GM18861 (cell line): Measurements from ENCODE around the gene DOK7.

Experiments
- ATAC-seq: cut with Tn5 transposase; IDR thresholded peaks from one replicate; pipeline ENCODE4 v1.9.1; 2021; ENCODE audit not compliant: unreplicated experiment

Gene DOK7

DNA sequence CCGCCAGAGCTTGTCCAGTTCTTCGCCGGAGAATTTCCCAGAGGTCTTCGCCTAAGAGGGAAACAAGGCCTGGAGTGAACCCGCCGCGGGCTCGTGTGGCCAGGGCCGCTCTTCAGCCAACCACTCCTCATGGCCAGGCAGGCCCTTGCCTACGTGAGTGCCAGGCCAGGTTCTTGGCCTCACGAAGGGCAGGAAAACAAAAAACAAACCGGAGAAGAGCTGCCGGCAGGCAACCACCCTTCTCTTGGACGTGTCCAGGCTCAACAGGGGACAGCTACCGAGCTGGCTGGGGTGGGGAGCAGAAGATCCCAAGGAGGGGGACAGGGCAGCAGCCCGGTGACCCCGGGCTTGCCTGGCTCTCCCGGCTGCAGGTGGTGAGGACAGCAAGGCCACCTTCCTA lies 55.8 kb downstream of the DOK7 start:
- no peak for ATAC-seq

DNA sequence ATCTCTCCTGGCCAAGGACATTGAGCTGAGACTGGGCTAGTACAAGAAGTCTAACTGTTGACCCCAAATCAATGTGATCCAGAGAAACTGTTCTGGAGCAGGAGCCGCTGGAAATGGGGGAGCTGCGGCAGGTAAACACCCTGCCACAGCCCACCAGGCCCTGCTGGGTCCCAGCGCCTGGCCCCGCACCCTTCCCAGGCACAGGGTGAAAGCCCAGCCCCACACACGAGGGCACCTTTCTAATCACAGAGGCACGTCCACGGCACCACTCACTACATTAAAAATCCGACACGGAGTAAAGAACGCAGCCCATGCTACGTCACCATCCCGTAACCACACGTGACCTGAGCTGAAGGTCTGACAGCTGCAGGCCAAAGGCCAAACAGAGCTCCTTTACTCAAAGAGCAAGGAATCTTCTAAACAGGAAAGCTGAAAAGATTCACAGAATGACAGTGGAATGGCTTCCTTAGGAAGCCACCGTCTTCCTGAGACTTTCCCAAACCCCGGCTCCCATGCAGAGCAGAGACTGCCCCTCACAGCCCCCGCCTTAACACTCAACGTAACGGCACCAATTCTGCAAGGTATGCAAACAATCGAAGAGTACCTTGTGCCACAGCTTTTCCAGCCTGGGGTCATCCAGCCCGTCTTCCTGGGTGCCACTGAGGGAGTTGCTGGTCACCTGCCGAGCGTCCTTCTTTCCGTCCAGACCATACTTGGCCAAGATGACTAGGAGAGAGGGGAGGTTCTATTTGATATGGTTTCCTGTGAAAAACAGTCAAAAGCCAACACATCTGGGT lies 56.6 kb downstream of the DOK7 start:
- ATAC-seq, result no peak

DNA sequence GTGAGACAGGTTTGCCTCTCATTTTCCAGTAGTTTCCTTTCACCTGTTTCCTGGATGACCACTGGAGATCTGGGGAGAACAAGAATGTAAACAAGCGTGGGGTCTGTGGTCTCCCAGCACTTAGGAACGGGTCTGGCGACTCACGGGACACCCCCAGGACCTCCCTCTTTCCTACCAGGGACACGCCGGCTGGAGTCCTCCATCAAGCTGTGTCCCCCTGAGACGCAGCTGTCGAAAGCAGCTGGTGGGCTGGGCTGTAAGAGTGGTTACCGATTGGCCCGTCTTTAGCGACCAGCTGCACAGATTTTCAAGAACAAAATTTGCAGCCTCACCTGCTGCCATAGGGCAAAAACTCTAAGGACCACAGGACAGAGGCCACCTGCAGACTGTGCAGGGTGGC lies 57.2 kb downstream of the DOK7 start:
- ATAC-seq, result no peak

DNA sequence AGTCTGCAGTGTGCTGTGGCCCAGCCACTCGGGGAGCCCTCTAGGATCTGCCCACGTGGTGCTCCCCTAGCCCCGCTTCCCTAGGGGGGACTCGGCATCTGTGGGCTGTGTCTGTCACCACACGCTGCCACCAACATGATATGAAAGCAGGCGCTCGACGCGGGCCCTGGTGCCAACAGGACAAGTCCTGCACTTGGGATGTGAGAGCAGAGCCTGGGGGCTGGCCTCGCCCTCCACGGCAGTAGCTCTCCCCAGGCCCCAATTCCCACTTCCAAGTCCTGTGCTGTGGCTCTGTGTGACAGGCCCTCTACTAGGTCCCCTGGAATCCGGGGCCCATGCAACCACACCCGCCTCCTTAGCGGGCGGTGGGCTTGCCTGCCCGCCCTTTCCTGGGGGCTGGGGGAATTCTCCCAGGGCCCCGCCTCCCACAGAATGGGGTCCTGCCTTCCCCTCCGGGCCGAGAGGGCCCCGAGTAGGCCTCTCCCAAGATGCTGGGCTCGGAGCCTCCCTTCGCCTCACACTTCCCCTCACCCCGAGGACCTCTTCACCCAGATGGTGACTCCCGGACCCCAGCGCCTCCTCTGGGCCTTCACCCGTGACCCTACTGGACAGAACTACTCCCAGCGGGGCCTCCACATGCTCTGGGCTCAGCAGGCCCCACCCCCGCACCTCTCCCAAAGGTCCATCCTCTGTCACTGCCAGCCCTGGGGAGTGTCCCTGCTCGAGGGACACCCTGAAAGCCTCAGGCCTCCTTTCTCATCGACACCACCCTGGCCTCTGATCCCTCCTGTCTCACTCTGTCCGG lies 57.9 kb downstream of the DOK7 start:
- no peak for ATAC-seq

DNA sequence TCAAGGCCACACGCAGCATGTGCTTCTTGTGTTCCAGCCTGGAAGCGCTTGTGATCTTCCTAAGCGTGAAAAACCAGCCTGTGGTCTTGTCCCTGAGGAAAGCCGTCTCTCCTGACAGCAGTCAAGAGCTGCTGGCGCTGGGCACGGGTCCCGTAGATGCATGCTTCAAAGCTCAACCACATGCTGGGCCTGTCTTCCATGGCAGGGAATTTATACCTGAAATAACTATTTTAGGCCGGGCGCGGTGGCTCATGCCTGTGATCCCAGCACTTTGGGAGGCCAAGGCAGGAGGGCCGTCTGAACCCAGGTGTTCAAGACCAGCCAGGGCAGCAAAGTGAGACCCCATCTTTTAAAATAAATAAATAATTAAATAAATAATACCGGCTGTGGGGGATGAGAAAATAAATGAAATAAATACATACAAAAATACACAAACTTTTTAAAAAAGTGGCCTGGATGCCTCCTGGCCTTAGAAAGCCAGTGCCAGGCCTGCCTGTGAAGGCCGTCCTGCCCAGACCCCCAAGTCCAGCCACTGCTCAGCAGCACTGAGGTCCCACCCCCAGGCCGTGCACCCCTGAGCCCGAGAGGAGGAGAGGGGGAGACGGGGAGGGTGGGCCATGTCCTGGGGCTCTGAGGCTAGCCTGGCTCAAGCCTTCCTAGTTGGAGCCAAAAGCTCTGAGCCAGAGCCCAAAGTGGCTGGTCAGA lies 58.7 kb downstream of the DOK7 start:
- ATAC-seq, result no peak

DNA sequence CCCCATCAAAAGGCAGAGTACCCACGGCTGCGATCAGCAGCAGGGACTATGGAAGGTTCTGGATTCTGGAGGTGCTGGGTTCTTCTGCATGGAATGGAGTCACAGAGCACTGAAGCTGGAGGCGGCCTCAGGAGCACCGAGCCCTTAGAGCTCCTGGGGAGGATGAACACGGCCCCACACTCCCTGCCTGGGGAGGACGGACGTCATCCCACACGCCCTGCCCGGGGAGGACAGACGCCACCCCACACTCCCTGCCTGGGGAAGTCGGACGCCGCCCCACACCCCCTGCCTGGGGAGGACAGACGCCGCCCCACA lies 59.2 kb downstream of the DOK7 start:
- no peak for ATAC-seq

DNA sequence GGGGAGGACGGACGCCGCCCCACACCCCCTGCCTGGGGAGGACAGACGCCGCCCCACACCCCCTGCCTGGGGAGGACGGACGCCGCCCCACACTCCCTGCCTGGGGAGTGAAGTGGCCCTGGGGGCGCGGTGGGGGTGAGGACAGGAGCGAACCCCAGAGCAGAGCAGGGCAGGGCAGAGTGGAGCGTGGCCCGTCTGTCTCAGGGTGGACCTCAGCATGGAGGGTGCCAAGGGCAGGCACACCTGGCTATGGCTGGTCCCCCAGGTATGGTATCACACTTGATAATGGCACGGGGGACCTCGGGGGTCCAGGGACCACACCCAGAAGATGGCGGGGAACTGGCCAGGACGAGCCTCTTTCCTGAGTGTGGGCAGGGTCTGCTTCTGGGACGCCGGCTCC lies 59.5 kb downstream of the DOK7 start:
- ATAC-seq, result no peak

DNA sequence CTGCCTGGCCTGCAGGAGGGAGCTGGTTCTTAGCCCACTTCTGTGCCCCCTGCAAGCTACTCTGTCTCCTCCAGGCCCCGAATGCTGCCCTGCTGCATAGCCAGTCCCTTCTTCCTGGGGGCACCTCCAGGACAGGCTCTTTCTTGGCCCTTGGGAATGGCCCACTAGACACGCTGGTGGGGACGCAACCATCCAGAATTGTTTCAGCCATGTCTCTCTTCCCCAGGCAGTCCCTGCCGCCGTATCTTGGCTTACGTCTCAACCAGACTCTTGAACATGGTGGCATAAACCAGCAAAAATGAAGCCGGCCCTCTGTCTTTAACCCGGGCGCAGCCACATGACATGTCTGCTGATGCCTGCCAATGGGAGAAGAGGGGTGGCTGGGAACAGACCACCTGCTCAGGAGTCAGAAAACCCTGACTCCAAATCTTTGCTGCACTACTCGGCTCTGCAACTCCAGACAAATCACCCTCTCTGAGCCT lies 60.1 kb downstream of the DOK7 start:
- no peak for ATAC-seq

DNA sequence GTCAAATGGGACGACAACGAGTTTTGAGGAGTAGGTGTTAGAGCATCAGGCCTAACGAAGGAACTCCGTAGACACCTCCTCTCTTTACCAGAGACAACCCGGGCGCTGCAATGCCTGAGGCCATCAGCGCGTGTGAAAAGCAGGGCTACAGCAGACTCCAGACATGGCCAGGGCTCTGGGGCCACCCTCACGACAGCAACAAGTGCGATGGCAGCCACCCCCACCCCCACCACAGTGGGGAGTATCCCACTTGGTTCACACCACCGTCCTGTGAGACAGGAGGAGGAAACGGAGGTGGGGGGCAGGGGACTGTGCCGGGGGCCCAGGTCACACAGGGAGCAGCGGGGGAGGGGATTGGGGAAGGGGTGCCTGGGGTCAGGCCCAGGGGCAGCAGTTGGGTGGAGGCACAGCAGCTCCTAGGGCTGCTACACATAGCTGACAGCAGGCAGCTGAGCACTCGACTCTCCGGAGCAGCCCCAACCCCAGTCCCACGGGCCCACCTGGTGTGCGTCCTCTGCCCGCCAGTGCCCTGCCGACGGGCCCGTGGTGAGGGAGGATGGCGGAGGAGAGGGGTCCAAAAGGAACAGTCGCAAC lies 60.6 kb downstream of the DOK7 start:
- ATAC-seq, result no peak

DNA sequence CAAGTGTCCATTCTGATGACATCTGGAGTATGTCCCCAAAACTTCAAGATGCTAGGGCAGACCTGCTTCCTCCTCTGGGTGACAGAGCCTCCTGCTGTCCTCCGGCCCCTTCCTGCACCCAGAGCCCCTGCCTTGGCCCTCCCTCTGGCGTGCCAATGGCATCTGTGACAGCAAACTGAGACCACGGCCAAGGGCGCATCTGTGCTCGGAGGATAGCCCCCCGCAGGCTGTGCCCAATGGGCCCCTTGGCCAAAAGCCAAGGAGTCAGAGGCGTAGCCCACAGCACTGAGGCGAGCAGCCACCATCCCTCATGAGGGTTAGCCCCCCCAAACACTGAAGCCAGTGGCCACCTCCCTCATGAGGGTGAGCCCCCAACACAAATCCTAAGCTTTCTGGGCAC lies 61.2 kb downstream of the DOK7 start:
- ATAC-seq, result no peak

DNA sequence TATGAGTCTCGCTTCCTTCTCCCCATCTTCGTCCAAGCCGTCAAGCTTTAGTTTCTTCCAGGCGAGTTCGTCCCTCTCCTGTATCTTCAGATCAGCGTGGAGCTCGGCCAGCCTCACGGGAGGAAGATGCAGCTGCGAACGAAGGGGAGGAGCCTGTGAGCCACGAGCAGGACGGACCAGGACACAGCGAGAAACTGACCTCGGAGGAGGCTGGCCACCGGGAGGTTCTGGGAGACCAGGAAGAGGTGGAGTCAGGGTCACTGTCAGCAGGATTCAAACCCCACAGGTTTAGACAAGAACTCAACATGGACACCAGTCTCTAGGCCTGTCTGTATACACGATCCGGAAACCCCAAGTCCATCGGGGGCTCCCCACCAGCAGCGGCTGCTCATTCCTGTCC lies 61.8 kb downstream of the DOK7 start:
- ATAC-seq, result no peak

DNA sequence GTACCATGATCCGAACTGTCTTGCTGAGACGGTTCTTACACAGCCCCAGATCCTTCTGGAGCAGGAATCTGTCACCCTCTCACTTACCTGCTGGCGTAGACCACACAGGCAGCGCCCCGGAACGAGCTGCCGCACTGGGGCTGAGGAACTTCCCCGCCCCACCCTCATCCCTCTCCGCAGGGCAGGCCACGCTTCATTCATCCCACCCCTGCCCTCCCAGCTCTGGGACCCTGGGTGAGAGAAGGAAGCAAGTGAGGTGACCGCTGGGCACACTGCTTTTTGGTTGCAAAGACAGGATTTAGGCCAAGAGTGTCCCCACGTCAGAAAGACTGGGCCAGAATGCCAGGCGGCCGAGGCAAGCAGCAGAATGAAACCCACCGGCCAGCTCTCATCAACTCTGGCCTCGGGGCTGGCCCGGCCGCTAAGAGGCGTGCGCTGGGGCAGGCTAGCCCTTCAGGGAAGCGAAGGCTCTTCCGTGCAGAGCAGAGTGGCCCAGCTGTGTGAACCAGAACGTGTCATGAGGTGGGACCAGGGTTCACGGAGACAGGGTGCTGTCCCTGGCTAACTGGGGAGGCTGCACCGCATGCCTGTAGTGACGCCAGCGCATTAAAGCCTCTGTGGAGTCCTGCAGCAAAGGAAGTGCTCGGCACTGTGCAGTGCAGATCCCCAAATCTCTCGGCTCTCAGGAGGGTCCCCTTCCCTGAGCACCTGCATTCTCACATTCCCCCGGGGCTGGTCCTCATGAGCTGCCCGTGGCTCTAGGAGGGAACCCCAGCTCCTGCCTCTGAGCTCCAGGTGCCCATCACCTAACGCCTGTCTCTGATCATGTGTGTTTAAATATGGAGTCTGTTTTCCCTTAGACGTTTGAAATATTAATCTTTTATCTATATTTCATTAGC lies 62.7 kb downstream of the DOK7 start:
- no peak for ATAC-seq

DNA sequence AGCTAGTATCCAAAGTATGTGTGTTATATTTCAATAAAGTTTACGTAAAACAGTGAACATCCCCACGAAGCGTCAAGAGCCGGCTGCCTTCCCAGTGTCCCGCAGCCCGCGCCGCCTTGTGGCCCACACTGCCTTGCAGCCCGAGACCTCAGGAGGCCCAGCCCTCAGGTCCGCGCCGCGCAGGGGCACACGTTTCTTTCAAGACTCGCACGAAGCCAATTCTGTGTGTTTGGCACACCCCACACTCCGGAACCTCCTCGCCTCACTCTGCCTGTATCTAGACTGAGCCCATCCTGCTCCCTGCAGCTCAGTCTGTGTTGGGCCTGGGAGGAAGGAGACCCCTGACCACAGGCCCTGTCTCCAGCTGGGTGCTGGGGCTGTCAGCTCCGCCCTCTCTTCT lies 63.4 kb downstream of the DOK7 start:
- no peak for ATAC-seq

DNA sequence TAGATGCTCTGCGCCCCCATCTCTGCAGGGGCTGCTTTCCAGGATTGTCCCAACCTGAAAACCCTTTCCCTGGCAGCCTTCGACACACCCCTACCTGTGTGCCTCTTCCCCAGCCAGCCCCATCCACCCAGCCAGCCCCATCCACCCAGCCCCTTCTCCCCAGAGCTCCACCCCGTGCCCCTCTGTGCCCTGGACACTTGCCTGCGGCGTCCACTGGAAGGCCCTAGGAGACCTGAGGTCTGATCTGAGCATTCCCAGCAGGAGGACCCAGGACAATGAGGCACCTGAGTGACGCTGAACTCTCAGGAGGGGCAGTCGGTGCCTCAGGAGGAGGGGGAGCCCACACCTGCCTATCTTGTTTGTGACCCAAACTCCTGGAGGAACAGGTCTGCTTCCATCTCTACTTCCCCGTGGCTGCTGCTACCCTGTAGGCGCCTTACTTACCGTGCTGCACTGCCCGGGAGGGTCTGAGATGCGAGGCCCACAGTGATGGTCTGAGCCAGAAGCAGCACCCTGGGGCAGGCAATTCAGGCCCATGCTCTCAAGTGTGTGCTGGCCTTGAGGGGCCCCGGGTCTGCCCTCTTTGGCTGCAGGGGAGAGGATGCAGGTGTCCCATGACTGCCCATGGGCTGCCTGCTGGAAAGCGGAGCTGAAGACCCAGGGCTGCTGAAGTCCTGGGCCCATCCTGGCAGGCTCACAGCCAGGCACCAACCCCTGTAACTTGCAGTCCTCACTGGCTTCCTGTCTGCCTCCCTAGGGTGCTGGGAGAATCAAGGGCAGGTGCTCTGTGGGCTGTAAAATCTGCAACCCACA lies 64.2 kb downstream of the DOK7 start:
- no peak for ATAC-seq

DNA sequence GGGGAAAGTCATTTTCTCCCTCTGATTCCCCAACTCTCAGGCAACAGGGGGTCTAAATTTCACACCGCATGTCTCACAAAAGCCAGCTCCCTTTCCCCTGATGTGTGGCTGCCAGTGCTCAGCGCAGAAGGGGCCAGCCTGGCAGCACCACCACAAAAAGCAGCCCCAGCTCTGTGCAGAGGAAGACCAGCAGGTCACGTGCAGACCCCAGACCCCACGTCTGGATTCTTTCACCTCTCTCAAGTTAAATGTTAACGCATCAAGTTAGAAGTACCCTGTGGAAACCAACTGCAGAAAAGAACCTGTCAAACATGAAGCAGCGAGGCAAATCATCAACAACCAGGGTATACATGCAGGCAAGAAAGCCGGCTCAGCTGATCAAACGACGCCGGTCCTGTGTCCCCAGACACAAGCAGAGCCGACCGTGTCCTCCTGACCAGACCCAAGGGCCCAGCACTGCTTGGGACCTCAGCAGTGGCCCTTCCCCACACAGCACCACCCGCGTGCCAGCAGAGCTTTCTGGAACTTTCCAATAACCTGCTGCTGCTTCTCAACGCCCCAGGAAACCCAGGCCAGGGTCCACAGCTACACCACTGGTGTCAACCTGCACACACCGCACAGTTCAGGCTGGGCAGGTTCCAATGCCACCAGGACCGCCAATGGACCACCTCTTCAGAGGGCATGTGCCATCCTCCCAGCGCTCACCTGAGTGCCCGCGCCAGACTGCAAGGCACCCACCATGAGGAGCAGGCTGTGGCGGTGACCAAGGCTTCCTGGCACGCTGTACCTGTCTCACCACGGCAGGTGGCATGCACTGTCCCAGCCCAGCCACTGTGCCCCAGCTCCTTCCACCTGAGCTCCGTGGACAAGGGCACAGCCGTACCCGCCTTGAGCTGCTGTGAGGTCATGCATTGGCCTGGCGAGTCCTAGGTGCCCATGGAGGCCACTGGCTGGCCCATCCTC lies 65.1 kb downstream of the DOK7 start:
- no peak for ATAC-seq

DNA sequence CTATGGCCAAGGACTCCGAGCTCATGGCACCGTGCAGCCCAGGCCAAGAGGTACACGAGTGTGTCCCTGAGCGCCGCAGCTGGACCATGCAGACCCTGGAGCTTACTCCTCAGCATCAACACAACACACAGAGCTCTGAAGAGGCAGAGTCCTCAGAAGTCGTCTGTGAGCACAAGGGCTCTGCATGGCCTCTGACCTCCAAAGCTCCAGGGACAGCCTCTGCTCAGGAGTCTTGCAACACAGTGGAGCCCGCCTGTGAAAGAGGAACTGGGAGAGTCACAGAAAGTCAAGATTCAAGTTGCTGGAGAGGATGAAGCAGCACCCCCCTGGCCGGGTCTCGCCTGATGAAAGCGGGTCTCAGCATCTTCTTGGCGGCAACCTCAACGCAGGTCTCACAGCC lies 66.3 kb downstream of the DOK7 start:
- ATAC-seq, result no peak

DNA sequence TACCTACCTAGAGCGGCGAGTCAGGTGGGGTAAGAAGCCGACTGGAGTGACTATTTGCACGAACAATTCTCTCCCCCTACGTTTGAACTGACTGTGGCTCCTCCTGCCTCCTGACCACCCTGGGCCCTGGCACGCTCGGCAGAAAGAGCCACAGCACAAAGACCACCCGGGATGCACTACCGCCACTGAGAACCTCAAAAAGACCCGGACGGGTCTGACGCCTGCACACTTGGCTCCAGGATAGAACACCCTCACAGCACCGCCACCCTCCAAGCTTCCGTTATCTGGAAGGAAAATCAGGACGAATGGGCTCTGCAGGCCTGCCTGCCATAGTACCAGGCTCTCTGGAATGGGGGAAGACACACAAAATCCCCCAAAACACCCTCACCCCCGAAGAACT lies 66.9 kb downstream of the DOK7 start:
- ATAC-seq, result no peak

DNA sequence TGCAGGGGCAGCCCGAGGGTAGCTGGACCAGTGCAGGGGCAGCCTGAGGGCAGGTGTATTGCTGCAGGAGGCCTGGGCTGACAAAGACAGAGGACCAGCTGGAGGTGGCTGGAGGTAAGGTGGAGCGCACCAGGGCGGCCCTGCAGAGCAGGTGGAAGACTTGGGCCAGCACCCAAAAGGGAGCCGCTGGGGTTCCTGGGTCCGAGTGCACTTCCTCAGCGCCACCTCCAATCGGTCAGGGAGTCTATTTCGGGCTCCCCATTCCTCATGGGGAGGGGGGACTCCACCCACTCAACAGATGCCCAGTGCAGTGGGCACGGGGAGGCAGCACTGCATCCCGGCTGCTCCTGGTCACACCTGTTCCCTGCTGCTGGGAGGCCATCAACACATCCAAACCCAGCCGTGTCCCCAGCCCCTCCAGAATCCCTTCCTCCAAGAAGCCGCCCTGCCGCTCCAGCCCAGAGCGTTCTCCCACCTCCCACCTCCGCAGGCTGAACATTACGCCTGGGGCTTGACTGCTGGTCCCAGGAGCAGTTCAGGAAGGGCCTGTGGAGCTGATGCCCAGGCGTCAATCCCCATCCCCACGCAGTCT lies 67.7 kb downstream of the DOK7 start:
- no peak for ATAC-seq
